Cardiac muscle cell (in vitro differentiated cells and primary cell): ENCODE measurements around the gene NUDT9. TPM values are rescaled to one million over a fixed set of nuclear protein-coding genes. Genes with fewer than 3 reads are reported as not detected.
"Not testable (repeated sequence)": the region's sequence is repeated elsewhere in the genome, so short reads cannot be mapped to it uniquely, and the experiment has no call there.

Experiments
- DNase-seq, 2 donors: peaks; one replicate each; pipeline versions ENCODE4 v3.0.0 to v3.0.0-alpha.2; 2010 to 2017; ENCODE audit warnings: low read depth in 1 of 2, low spot score in 1 of 2
- H3K27ac ChIP-seq: fragments of 200-600 bp; sonication (generic); 2 replicates; pipeline ENCODE4 v1.5.1; 2016
- H3K27me3 ChIP-seq: fragments of 200-600 bp; sonication (generic); 2 replicates; pipeline ENCODE4 v1.6.0; 2016; ENCODE audit warnings: control low read depth
- H3K36me3 ChIP-seq: fragments of 200-600 bp; sonication (generic); 2 replicates; pipeline ENCODE4 v1.5.1; 2016; ENCODE audit warnings: control low read depth
- H3K4me1 ChIP-seq: fragments of 200-600 bp; sonication (generic); 2 replicates; pipeline ENCODE4 v1.8.1; 2017; ENCODE audit warnings: low read depth, mild to moderate bottlenecking, mixed run types
- H3K4me3 ChIP-seq: fragments of 200-600 bp; sonication (generic); 2 replicates; pipeline ENCODE4 v1.5.1; 2016; ENCODE audit warnings: mild to moderate bottlenecking
- H3K9me3 ChIP-seq: fragments of 200-600 bp; sonication (generic); 2 replicates; pipeline ENCODE4 v1.5.1; 2017; ENCODE audit warnings: low read depth, mild to moderate bottlenecking, control low read depth
- CTCF ChIP-seq: IDR thresholded peaks from 2 replicates; pipeline ENCODE4 v1.5.1; 2012; ENCODE audit warnings: low read depth, mild to moderate bottlenecking, low read length
- polyA plus RNA-seq: library from polyadenylated mRNA; unstranded; fragments of >200 nt; fragmentation: Nextera tagmentation; extraction: Ambion mirVana; gene quantifications from 2 replicates; pipeline ENCODE4 v1.2.1, GENCODE V29; 2016
- total RNA-seq: library from RNA; depleted of rRNA; stranded (reverse); fragments of >200 nt; gene quantifications from 2 replicates; pipeline ENCODE4 v1.2.3, GENCODE V29; 2016

The NUDT9 gene
- total and polyA plus RNA-seq, 2 experiments from 2014 or later = 21.8 to 41.6 TPM

- no peaks in the 10 kb centered on the region for H3K27me3 ChIP-seq
- H3K4me3 ChIP-seq = no peak overlapping the region
- H3K9me3 ChIP-seq = no peaks in the 10 kb centered on the region
- H3K4me1 ChIP-seq = no peaks in the 10 kb centered on the region
- no peak for TF ChIP-seq CTCF
- no peak for DNase-seq
- H3K36me3 ChIP-seq = no peaks in the 10 kb centered on the region
- no peak overlapping the region for H3K27ac ChIP-seq
Measured at GRCh38 chr4:87476934-87477333, 54.6 kb downstream of the NUDT9 start.

- no peak for TF ChIP-seq CTCF
- H3K4me1 ChIP-seq = no peaks in the 10 kb centered on the region
- no peak overlapping the region for H3K27ac ChIP-seq
- no peaks in the 10 kb centered on the region for H3K27me3 ChIP-seq
- DNase-seq = no peak
- no peaks in the 10 kb centered on the region for H3K36me3 ChIP-seq
- no peaks in the 10 kb centered on the region for H3K9me3 ChIP-seq
- H3K4me3 ChIP-seq = no peak overlapping the region
Measured at GRCh38 chr4:87478732-87479250, 56.4 kb downstream of the NUDT9 start.

GRCh38 chr4:87481377-87481776 is 59.0 kb downstream of the NUDT9 start:
- Histone ChIP-seq H3K9me3 (no peaks in the 10 kb centered on the region), H3K36me3 (no peaks in the 10 kb centered on the region), H3K4me1 (no peaks in the 10 kb centered on the region), H3K27me3 (no peaks in the 10 kb centered on the region), H3K4me3 (no peak overlapping the region), H3K27ac (no peak overlapping the region)
- no peak for TF ChIP-seq CTCF
- no peak for DNase-seq

- DNase-seq, H3K4me3 ChIP-seq, H3K27ac ChIP-seq, H3K36me3 ChIP-seq, H3K27me3 ChIP-seq, H3K9me3 ChIP-seq, H3K4me1 ChIP-seq: not testable (repeated sequence)
Measured at GRCh38 chr4:87483247-87483646, 60.9 kb downstream of the NUDT9 start.

GRCh38 chr4:87488666-87489065 is 66.3 kb downstream of the NUDT9 start:
- not testable (repeated sequence) for H3K4me3 ChIP-seq, H3K9me3 ChIP-seq, H3K27me3 ChIP-seq, H3K36me3 ChIP-seq, H3K27ac ChIP-seq, DNase-seq, H3K4me1 ChIP-seq

- DNase-seq = peak in 1 of 2 donors; percentile 62
- H3K4me3 ChIP-seq = no peak overlapping the region
- no peaks in the 10 kb centered on the region for H3K9me3 ChIP-seq
- no peaks in the 10 kb centered on the region for H3K4me1 ChIP-seq
- no peaks in the 10 kb centered on the region for H3K36me3 ChIP-seq
- no peak overlapping the region for H3K27ac ChIP-seq
- H3K27me3 ChIP-seq = no peaks in the 10 kb centered on the region
- TF ChIP-seq CTCF = no peak
Measured at GRCh38 chr4:87489678-87490077, 67.3 kb downstream of the NUDT9 start.
